GM19397 (cell line): Measurements from ENCODE around the gene VPS37D.

Experiments used
- ATAC-seq: cut with Tn5 transposase; IDR thresholded peaks from one replicate; pipeline ENCODE4 v1.9.1; 2021; ENCODE audit warnings: mild to moderate bottlenecking, moderate library complexity; ENCODE audit not compliant: unreplicated experiment

The VPS37D gene

GRCh38 chr7:73678862-73679261 is 11.2 kb downstream of the VPS37D start:
- ATAC-seq, result no peak

- no peak for ATAC-seq
Observed at GRCh38 chr7:73679709-73680108, 12.1 kb downstream of the VPS37D start.

GRCh38 chr7:73680501-73680900 is 12.9 kb downstream of the VPS37D start:
- ATAC-seq, result no peak

GRCh38 chr7:73681031-73681430 is 13.4 kb downstream of the VPS37D start:
- no peak for ATAC-seq

GRCh38 chr7:73682745-73683055 is 15.1 kb downstream of the VPS37D start:
- ATAC-seq, result no peak

- peak; percentile 92 for ATAC-seq
Observed at GRCh38 chr7:73683056-73683787, 15.6 kb downstream of the VPS37D start, which contains the start of the genes BUD23 and DNAJC30. BUD23 (plus strand) TSS chr7:73683597; CDS start chr7:73683626, 29 bp downstream. DNAJC30 (minus strand) TSS chr7:73683453; CDS start chr7:73683423, 30 bp downstream.

GRCh38 chr7:73683788-73684693 is 16.4 kb downstream of the VPS37D start:
- ATAC-seq, result peak; percentile 7

- ATAC-seq, result no peak
Observed at GRCh38 chr7:73685311-73685710, 17.7 kb downstream of the VPS37D start.

GRCh38 chr7:73688288-73688687 is 20.7 kb downstream of the VPS37D start:
- ATAC-seq, result no peak

GRCh38 chr7:73690646-73691045 is 23.0 kb downstream of the VPS37D start:
- ATAC-seq, result no peak

- no peak for ATAC-seq
Observed at GRCh38 chr7:73696372-73696771, 28.7 kb downstream of the VPS37D start.

GRCh38 chr7:73698410-73698809 is 30.8 kb downstream of the VPS37D start:
- no peak for ATAC-seq

- no peak for ATAC-seq
Observed at GRCh38 chr7:73699370-73700068, 31.9 kb downstream of the VPS37D start.

GRCh38 chr7:73700069-73700423 is 32.4 kb downstream of the VPS37D start:
- no peak for ATAC-seq

- no peak for ATAC-seq
Observed at GRCh38 chr7:73700581-73701134, 33.0 kb downstream of the VPS37D start.

- ATAC-seq, result no peak
Observed at GRCh38 chr7:73701357-73701995, 33.8 kb downstream of the VPS37D start.

GRCh38 chr7:73702226-73702625 is 34.6 kb downstream of the VPS37D start:
- ATAC-seq, result no peak

GRCh38 chr7:73702665-73703064 is 35.0 kb downstream of the VPS37D start:
- ATAC-seq, result no peak

- no peak for ATAC-seq
Observed at GRCh38 chr7:73703225-73703624, 35.6 kb downstream of the VPS37D start.

- ATAC-seq, result no peak
Observed at GRCh38 chr7:73703757-73704639, 36.4 kb downstream of the VPS37D start.
